Ovary (tissue), 9 donors: ENCODE data around the gene TMEM184A. TPM values are rescaled to one million over a fixed set of nuclear protein-coding genes. Genes with fewer than 3 reads are reported as not detected.

ENCODE experiments used
- DNase-seq, 5 donors: peaks; one replicate each; pipeline ENCODE4 v3.0.0-alpha.2; 2019 to 2020
- H3K27ac ChIP-seq, 2 donors: fragments of 200-600 bp; one replicate each; pipeline versions ENCODE4 v1.5.1 to v1.8.0; 2019 to 2022
- H3K27me3 ChIP-seq: fragments of 200-600 bp; one replicate; pipeline ENCODE4 v1.8.0; 2022
- H3K36me3 ChIP-seq: fragments of 200-600 bp; sonication (generic); one replicate; pipeline ENCODE4 v1.5.1; 2019
- H3K4me1 ChIP-seq: one replicate; pipeline ENCODE4 v1.8.1; 2013; ENCODE audit warnings: mild to moderate bottlenecking, moderate library complexity; ENCODE audit not compliant: insufficient read depth
- H3K4me3 ChIP-seq: fragments of 200-600 bp; sonication (generic); one replicate; pipeline ENCODE4 v1.5.1; 2017
- H3K9me3 ChIP-seq, 2 donors: fragments of 200-600 bp in 1 of 2; sonication (generic) in 1 of 2; one replicate each; pipeline versions ENCODE4 v1.5.1 to v1.8.1; 2013 to 2019; ENCODE audit warnings: mild to moderate bottlenecking in 1 of 2, moderate library complexity in 1 of 2
- CTCF ChIP-seq, 3 donors: fragments of 450-650 bp in 2 of 3; fragments of 200-600 bp in 1 of 3; IDR thresholded peaks; one replicate each; pipeline versions ENCODE4 v1.5.1 to v1.8.0; 2016 to 2022; ENCODE audit warnings: antibody characterized with exemption in 3 of 3, mild to moderate bottlenecking in 1 of 3
- EP300 ChIP-seq: sonication (generic); formaldehyde crosslinking; IDR thresholded peaks from one replicate; pipeline ENCODE4 v1.6.1; 2017; ENCODE audit warnings: antibody characterized with exemption
- POLR2A ChIP-seq: fragments of 450-650 bp; IDR thresholded peaks from one replicate; pipeline ENCODE4 v1.6.1; 2017; ENCODE audit warnings: antibody characterized with exemption, mild to moderate bottlenecking, moderate library complexity
- WGBS, 3 donors: extraction: QIAGEN DNeasy Blood & Tissue Kit in 1 of 3; methylation state at CpG; one replicate each; pipeline versions ENCODE4 v1.1.5 to v1.1.7; 2013 to 2017; 5-methylcytosine and 5-hydroxymethylcytosine counted together
- intact Hi-C, 4 donors: fragments of 100-400 bp; cut with DNase I; formaldehyde crosslinking; loops; one replicate each; pipeline versions ENCODE4 v1.11.0 to v1.15.1; 2022 to 2023
- polyA plus RNA-seq, 2 donors: library from polyadenylated mRNA; stranded (reverse); fragments of 200-250 nt in 1 of 2; fragments of 350-450 nt in 1 of 2; fragmentation: Illumina TruSeq in 1 of 2; extraction: RNeasy Lipid Tissue Mini Kit (QIAGEN cat#74804) in 1 of 2; gene quantifications; one replicate each; pipeline ENCODE4 v1.2.3, GENCODE V29; 2013 to 2014
- total RNA-seq, 7 donors: library from RNA; depleted of rRNA in 2 of 7; stranded (reverse); fragments of >200 nt in 2 of 7; fragmentation: NEBNext Ultra II Directional in 3 of 7; extraction: Animal tissue kit (Norgen Biotek cat#: 25700) in 3 of 7; gene quantifications; one replicate each; pipeline versions ENCODE4 v1.1.0 to v1.2.4, GENCODE V29; 2016 to 2023
- donor health status: DM: no; HTN: no; CAD: no; lungs with moderate emphysema.
- donor health status: DM: no; HTN: no; CAD: no.
- donor health status: Bipolar disorder and iron deficiency.
- donor health status: DM: yes; HTN: yes; CAD: no.
- donor health status: DM: no; HTN: no; CAD: no.
- donor health status: DM: yes; HTN: yes; CAD: no.

The TMEM184A gene
- total and polyA plus RNA-seq, 9 donors = 0.05 to 8.4 (median 1.6) TPM; not detected in 2

DNA sequence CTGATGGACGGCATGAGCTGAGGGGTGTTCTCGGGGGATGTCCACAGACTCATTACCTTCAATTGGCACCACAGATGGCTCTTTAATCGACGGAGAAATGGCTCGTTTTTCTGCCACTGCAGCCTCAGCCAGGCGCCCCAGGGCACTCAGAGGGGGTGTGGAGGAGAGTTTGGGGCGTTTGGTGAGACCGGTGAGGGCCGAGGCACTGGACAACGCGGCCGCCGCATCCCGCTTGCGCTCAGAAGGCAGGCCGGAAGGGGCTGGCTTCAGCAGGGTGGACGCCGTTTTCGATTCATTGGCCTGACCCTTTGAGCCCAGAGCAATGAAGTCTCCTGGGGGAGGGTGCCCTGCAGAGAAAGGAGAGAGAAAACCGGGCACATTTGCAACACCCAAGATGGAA is 53.2 kb downstream of the TMEM184A start:
- Histone ChIP-seq H3K36me3 (no peaks in the 10 kb centered on the region), H3K27me3 (no peaks in the 10 kb centered on the region), H3K4me3 (no peak overlapping the region), H3K9me3 (no peaks in the 10 kb centered on the region), H3K4me1 (peaks cover 10% of the 10 kb centered on the region), H3K27ac (no peak overlapping the region)
- intact Hi-C loops = loop anchor here in 1 of 4 donors (5.0 kb wide), 1 partner anchor 69 kb away; the partner anchor contains the start of gene PSMG3
- WGBS, 3 donors = 75 to 80% (median 79%) methylated on average over 20 of the region's 20 CpGs
- DNase-seq = peak in 1 of 5 donors; percentile 21
- TF ChIP-seq CTCF (IDR thresholded peaks at IDR 0.05) (no peak), EP300 (no peak), POLR2A (no peak)

DNA sequence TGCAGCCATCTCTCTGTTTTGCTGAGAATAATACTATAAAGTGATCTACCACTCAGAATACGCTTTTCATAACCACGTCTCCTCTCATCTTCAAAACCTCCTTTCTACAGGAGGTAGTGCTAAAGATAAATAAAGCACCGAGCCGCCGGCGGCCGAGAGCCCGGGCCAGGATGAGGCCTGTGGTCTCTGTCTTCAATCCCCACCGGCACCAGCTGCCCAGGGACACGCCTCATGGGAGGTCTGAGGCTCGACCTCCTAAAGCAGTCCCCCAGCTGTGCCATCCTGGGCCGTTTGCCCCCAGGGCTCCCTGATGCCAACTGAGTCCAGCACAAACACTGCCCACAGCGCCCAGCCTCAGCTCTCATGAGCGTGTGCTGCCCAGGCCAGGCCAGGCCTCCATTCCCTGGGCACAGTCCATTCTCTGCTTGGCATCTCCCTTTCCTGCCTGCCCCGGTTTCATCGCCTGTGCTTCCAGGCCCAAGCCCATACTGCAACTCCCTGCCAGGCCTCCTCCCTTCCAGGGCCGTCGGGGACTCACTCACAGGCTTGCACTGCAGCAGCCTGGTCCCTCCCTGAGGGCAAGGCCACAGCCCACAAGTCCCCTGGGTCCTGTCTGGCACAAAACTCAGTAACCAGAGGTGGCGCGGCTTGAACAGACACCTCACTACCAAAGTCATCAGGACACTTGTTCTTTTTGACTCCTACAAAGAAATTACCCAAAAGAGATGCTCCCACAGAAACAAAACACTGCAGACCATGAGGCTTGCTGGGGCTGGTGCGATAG is 54.3 kb downstream of the TMEM184A start:
- Histone ChIP-seq H3K4me1 (peaks cover 10% of the 10 kb centered on the region), H3K27ac (no peak overlapping the region), H3K9me3 (no peaks in the 10 kb centered on the region), H3K27me3 (no peaks in the 10 kb centered on the region), H3K4me3 (no peak overlapping the region), H3K36me3 (no peaks in the 10 kb centered on the region)
- peak in 2 of 5 donors; percentile 17 to 34 for DNase-seq
- intact Hi-C loops = loop anchor here in 1 of 4 donors (5.0 kb wide), 1 partner anchor 71 kb away; the partner anchor contains the start of gene PSMG3
- WGBS, 3 donors = 85 to 87% (median 86%) methylated on average over 21 of the region's 21 CpGs
- no peak for TF ChIP-seq EP300
- no peak for TF ChIP-seq CTCF (IDR thresholded peaks at IDR 0.05)
- no peak for TF ChIP-seq POLR2A

DNA sequence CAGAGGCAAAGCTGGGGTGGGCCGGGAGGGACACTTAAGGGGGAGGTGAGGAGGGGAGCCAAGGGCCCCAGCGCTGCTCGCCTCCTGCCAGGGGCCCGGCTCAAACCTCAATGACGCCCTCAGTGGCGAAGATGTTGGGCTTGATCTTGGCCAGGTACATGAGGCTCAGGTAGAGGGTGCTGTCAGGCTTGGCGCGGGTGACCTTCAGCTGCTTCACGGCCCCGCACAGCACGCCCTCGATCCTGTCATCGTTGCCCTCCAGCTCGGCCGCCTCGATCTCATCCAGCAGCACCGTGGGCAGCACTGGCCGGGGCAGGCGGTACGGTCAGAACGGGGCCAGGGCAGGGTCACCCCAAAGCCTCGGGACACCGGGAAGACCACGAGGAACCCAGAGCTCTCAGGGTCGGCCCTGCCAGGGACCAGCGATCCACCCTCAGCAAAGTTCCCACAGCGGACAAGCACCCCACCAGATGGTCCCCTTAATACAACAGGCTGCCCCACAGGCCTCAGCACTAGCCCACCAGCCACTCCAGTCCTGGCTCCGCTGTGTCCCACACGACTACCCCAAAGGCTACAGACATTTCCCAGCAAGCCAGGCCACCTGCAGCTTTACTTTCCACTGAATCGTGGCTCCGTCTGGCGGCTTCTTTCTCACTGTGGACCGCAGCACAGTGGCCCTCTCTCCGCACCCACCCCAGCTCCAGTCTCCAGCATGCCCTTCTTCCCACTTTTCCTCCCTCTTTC is 55.8 kb downstream of the TMEM184A start:
- TF ChIP-seq EP300 (no peak), POLR2A (no peak), CTCF (IDR thresholded peaks at IDR 0.05) (no peak)
- Histone ChIP-seq H3K36me3 (no peaks in the 10 kb centered on the region), H3K27ac (no peak overlapping the region), H3K27me3 (no peaks in the 10 kb centered on the region), H3K9me3 (no peaks in the 10 kb centered on the region), H3K4me3 (no peak overlapping the region), H3K4me1 (peaks cover 10% of the 10 kb centered on the region)
- WGBS, 3 donors = 91 to 93% (median 91%) methylated on average over 31 to 34 of the region's 34 CpGs
- intact Hi-C loops = loop anchor here in 1 of 4 donors (5.0 kb wide), 1 partner anchor 72 kb away; the partner anchor contains the start of gene PSMG3
- no peak for DNase-seq

DNA sequence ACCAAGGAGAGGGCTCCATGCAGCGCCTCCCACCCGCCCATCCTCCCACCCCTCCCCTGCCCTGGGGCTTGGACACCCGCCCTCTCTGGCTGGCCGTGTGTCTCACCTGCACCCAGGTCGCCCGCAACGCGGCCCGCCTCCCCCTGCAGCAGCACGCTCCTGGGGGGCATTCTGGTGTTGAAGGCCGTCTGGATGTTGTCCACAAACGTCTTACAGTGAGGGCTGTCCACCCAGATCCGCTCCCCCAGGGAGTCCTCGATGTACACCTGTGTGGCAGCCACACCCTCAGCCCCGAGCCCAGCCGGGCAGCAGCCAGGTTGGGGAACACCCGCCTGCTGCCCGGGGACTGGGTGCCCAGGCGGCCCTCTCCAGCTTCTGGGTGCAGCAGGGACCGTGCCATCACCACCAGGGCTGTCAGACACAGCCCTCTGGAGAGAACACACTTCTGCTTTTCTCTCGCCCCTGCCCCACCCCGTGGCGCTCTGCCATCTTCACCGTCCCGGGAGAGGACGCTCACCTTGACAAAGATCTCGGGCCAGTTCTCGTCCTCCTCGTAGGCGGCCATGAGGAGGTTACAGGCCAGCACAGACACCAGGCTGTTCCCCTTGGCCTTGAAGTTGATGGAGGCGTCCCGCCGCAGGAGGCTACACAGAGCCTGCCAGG is 56.5 kb downstream of the TMEM184A start:
- Histone ChIP-seq H3K4me1 (peaks cover 10% of the 10 kb centered on the region), H3K27me3 (no peaks in the 10 kb centered on the region)
- intact Hi-C loops = loop anchor here in 1 of 4 donors (5.0 kb wide), 1 partner anchor 73 kb away; the partner anchor contains the start of gene PSMG3

More for the DNA sequence above, 56.5 kb downstream of the TMEM184A start:
- peak in 1 of 5 donors; percentile 32 for DNase-seq
- no peaks in the 10 kb centered on the region for H3K36me3 ChIP-seq
- H3K9me3 ChIP-seq = no peaks in the 10 kb centered on the region
- H3K27ac ChIP-seq = no peak overlapping the region
- no peak for TF ChIP-seq POLR2A
- no peak for TF ChIP-seq CTCF (IDR thresholded peaks at IDR 0.05)
- TF ChIP-seq EP300 = no peak
- no peak overlapping the region for H3K4me3 ChIP-seq
- 84 to 89% (median 86%) methylated on average over 25 to 33 of the region's 33 CpGs for WGBS, 3 donors
